Kidney (tissue), 14 donors: Measurements from ENCODE around the gene LMAN1L. TPM values are rescaled to one million over a fixed set of nuclear protein-coding genes. Genes with fewer than 3 reads are reported as not detected.

ENCODE experiments used
- DNase-seq, 5 donors: peaks; one replicate each; pipeline ENCODE4 v3.0.0-alpha.2; 2013 to 2020
- FAIRE-seq: peaks from 2 replicates; lab custom pipeline; 2012; peaks lifted over from hg19 to GRCh38; lab: Jason Lieb, UNC
- H3K27ac ChIP-seq, 2 donors: one replicate each; pipeline ENCODE4 v1.7.0; 2013; ENCODE audit warnings: low read depth in 2 of 2, low read length in 2 of 2, inconsistent platforms in 1 of 2
- H3K27me3 ChIP-seq: one replicate; pipeline ENCODE4 v1.7.1; 2013; ENCODE audit warnings: low read length, inconsistent platforms; ENCODE audit not compliant: control insufficient read depth, insufficient read depth
- H3K36me3 ChIP-seq, 3 donors: one replicate each; pipeline versions ENCODE4 v1.7.0 to v1.7.1; 2013; ENCODE audit warnings: low read length in 3 of 3, control low read depth in 1 of 3, inconsistent platforms in 1 of 3; ENCODE audit not compliant: insufficient read depth in 3 of 3, control insufficient read depth in 2 of 3
- H3K4me1 ChIP-seq, 3 donors: one replicate each; pipeline versions ENCODE4 v1.7.0 to v1.7.1; 2013; ENCODE audit warnings: low read length in 3 of 3, inconsistent platforms in 1 of 3, low read depth in 1 of 3; ENCODE audit not compliant: control insufficient read depth in 2 of 3, insufficient read depth in 2 of 3
- H3K4me3 ChIP-seq, 3 donors: one replicate each; pipeline versions ENCODE4 v1.7.0 to v1.8.1; 2013; ENCODE audit warnings: low read length in 3 of 3, control low read depth in 1 of 3, inconsistent platforms in 1 of 3
- H3K9ac ChIP-seq, 3 donors: one replicate each; pipeline versions ENCODE4 v1.7.0 to v1.7.1; 2013; ENCODE audit warnings: low read length in 3 of 3, control low read depth in 1 of 3, inconsistent platforms in 1 of 3
- H3K9me3 ChIP-seq, 3 donors: one replicate each; pipeline versions ENCODE4 v1.7.0 to v1.7.1; 2013; ENCODE audit warnings: low read length in 3 of 3, control low read depth in 1 of 3, inconsistent platforms in 1 of 3; ENCODE audit not compliant: control insufficient read depth in 2 of 3, insufficient read depth in 1 of 3
- CTCF ChIP-seq: IDR thresholded peaks from 3 replicates; pipeline ENCODE4 v1.5.1; 2012; ENCODE audit warnings: mild to moderate bottlenecking, moderate library complexity, borderline replicate concordance; ENCODE audit not compliant: insufficient read depth; ENCODE audit errors: extremely low read depth
- intact Hi-C: fragments of 100-400 bp; cut with DNase I; formaldehyde crosslinking; loops from one replicate; pipeline ENCODE4 v1.11.1; 2022
- polyA plus RNA-seq: library from polyadenylated mRNA; stranded (reverse); fragments of 350-450 nt; fragmentation: Illumina TruSeq; extraction: RNeasy Lipid Tissue Mini Kit (QIAGEN cat#74804); gene quantifications from one replicate; pipeline ENCODE4 v1.2.3, GENCODE V29; 2014; ENCODE audit warnings: low read depth, low replicate concordance; ENCODE audit not compliant: insufficient read depth
- total RNA-seq: library from RNA; stranded (reverse); fragmentation: NEBNext Ultra II Directional; extraction: Animal tissue kit (Norgen Biotek cat#: 25700); gene quantifications from one replicate; pipeline ENCODE4 v1.2.1, GENCODE V29; 2021
- donor health status: control.
- donor health status: control.
- donor health status: control.
- donor health status: control.
- donor health status: control.
- donor health status: DM: yes; HTN: yes; CAD: no.
- donor health status: Normal renal cell carcinoma (clear cell type).

Gene LMAN1L
- total and polyA plus RNA-seq, 2 donors from 2014 or later: not detected

- no peak for DNase-seq
- Histone ChIP-seq H3K27ac (no peak overlapping the region), H3K4me1 (peaks cover 0 to 6% (median 0%) of the 10 kb centered on the region in 3 donors), H3K36me3 (peaks cover 0 to 15% (median 3%) of the 10 kb centered on the region in 3 donors), H3K9me3 (no peaks in the 10 kb centered on the region), H3K9ac (no peak overlapping the region), H3K27me3 (no peaks in the 10 kb centered on the region), H3K4me3 (no peak overlapping the region)
- no peak for FAIRE-seq
- TF ChIP-seq CTCF: no peak
- intact Hi-C loops: no loop called here
These were observed 10.3 kb upstream of the LMAN1L start for GRCh38 chr15:74802290-74802689.

- Histone ChIP-seq H3K9ac (no peak overlapping the region), H3K36me3 (peaks cover 0 to 15% (median 3%) of the 10 kb centered on the region in 3 donors), H3K27me3 (no peaks in the 10 kb centered on the region), H3K4me3 (no peak overlapping the region), H3K4me1 (peaks cover 0 to 6% (median 0%) of the 10 kb centered on the region in 3 donors), H3K27ac (no peak overlapping the region), H3K9me3 (no peaks in the 10 kb centered on the region)
- FAIRE-seq (no peak), DNase-seq (no peak)
- intact Hi-C loops: no loop called here
- TF ChIP-seq CTCF: no peak
These were observed 9.7 kb upstream of the LMAN1L start for GRCh38 chr15:74802862-74803447.

GRCh38 chr15:74804935-74805334 lies 7.7 kb upstream of the LMAN1L start:
- FAIRE-seq (no peak), DNase-seq (no peak)
- H3K27ac ChIP-seq: no peak overlapping the region
- H3K9me3 ChIP-seq: no peaks in the 10 kb centered on the region
- peaks cover 0 to 3% (median 0%) of the 10 kb centered on the region in 3 donors for H3K4me1 ChIP-seq
- no peaks in the 10 kb centered on the region for H3K27me3 ChIP-seq
- peaks cover 0 to 10% (median 3%) of the 10 kb centered on the region in 3 donors for H3K36me3 ChIP-seq
- no peak for TF ChIP-seq CTCF
- H3K9ac ChIP-seq: no peak overlapping the region
- no peak overlapping the region for H3K4me3 ChIP-seq
- intact Hi-C loops: no loop called here
